AG08396 (cell line): Measurements from ENCODE around the gene CNNM3.
A peak's percentile ranks its signal among the peaks of the same experiment; 100 is the strongest.

Experiments
- DNase-seq: peaks from one replicate; pipeline ENCODE4 v3.0.0; 2012; ENCODE audit warnings: low spot score, mixed read lengths

The CNNM3 gene

GRCh38 chr2:96864343-96865091 lies 48.4 kb downstream of the CNNM3 start:
- DNase-seq, result no peak

DNA sequence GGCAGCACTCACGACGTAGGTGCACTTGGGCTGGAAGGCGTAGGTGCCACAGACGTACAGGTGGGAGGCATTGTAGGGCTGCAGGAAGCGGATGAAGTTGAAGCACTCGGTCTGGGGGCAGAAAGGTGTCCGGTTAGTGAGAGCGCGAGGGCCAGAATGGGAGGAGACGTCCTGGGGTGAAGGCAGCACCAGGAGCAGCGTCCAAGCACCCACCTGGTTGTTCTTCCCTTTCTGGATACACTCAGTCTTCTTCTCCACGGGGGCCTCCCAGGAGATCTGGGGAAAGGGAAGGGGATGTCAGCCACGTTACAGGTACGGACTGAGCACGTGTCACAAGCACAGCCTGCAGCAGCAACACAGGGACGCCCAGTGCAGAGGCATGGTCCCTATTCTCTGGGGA lies 49.6 kb downstream of the CNNM3 start:
- DNase-seq, result no peak

DNA sequence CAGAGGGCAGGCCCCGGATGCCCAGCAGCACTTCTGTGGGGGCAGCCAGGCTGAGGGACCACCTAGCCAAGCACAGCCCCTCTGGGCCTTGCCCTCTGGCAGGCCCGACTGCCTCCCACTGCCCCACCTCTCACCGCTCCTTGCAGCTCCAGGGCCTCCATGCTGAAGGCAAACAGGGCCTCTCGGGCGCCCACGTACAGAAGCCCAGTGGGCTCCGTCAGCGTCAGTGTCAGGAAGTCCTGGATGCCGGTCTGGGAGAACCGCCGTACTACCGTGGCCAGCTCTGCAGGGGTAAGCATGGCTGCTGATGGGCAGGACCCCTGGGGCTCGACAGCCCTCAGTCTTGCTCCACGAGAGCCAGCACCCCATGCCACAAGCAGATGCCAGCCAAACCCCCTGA lies 50.1 kb downstream of the CNNM3 start:
- DNase-seq, result no peak

DNA sequence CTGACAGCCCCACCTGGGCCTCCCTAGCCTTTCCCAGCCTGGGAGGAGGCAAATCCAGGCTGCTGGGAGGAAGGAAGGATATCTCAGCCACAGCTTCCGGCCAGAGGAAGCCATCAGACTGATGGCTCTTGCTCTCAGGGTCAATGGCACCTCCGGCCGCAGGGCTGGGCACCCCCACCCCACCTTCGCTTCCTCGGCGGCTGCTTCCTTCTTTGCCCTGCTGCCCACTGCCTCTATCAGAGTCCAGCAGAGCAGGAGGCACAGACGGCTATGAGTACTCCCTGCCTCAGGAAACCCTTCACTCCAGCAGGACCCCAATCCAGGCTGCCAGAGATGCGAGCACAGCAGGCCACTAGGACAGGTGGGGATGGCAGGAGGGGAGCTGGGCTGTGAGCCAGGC lies 50.5 kb downstream of the CNNM3 start:
- DNase-seq, result no peak

- DNase-seq, result no peak
Observed at GRCh38 chr2:96866986-96867755, 51.1 kb downstream of the CNNM3 start.

DNA sequence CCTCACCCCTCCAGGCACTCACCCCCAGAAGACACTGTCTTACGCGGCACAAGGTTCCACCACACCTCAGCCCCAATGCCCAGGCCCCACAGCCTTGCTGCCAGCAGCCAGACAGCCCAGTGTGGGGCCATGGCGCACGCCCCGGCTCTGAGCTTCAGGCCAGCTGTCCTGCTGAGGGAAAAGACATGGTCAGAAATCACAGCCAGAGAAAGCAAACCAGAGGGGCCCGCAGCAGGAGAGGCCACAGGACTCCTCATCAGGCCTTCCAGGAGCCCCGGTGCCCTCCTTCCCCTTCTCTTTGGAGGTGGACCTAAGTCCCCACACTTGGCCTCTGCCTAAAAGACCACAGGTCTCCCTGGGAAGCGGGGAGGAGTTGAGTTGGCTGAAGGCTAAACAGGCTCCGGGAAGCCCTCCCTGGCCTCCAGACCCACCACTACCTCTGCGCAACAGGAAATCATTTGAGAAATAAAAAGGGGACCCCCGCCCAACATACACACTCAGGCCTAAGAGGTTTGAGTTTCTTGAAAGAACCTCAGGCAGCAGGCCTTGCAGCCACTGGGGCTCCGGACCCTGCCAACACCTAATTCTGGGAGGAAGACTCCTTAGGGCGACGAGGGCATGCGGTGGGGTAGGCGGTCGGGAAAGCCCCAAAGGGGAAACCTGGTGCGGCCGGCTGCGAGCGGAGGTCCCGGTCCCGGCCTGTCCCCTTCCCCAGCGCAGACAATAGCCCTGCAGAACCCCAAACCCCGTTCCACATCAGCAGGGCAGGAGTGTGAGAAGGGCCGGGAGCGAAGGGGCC lies 51.9 kb downstream of the CNNM3 start:
- no peak for DNase-seq

GRCh38 chr2:96868555-96869280 lies 52.6 kb downstream of the CNNM3 start:
- DNase-seq, result peak; percentile 95

- peak; percentile 89 for DNase-seq
Observed at GRCh38 chr2:96869281-96869821, 53.3 kb downstream of the CNNM3 start.

- DNase-seq, result peak; percentile 70
Observed at GRCh38 chr2:96869822-96870625, 54.0 kb downstream of the CNNM3 start, which contains the start of gene SEMA4C. Gene SEMA4C (minus strand): TSS chr2:96870080. CDS start chr2:96867886, 2,194 bp downstream.

DNA sequence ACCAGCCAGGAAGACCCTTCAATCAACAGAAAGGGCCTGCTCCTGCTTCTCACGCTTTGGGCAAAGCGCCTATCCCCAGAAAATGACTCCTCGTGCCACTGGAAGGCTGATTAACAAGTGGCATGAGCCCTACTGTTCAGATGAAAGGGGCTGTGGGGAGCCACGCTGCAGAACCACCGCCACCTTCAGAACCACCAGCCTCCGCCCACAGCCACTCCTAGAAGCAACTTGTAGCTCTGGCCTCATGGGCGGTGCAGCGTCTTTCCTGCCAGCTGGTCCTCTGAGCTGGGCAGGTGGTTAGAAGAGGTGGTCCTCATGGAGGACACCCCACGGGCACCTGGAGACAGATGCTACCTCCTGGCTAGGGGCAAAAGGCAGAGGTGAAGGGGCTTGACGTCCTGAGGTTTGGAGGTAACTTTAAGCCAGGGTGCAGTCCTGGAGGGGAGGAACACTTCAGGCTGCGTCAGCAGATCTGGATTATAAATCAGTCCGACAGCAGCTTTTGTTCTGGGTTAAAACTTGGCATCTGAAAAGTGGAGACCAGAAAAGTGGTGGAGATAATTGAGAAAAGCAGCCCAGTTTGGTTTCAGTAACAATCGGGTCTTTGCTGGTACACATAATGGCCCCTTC lies 54.7 kb downstream of the CNNM3 start:
- DNase-seq, result no peak

DNA sequence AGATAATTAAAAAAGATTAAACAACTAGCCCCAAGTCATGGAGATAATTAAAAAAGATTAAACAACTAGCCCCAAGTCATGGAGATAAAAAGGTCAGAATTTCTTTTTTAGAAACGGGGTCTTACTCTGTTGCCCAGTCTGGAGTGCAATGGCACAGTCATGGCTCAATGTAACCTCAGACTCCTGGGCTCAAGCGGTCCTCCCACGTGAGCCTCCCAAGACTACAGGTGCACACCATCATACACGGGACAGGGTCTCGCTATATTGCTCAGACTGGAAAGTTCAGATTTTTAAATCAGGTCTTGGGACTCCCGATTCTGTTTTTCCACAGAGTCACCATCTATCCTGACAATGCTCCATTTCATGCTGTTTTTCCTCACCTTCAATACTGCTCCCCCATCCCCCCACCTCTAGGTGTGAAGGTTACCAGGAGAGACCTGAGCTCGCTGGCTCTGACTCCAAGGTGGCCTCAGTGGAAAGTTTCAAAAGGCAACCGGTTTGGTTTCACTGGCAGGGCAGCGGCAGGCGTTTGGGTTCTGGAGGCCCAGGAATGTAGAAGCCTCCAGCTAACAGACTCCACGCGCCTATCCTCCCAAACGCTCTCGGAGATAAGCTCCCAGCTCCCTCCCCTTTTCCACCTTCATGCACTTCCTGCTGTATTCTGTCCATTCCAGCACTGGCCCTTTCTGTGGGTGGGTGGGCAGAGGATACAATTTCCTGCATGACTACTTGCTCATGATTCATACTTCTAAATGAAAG lies 56.7 kb downstream of the CNNM3 start:
- no peak for DNase-seq

DNA sequence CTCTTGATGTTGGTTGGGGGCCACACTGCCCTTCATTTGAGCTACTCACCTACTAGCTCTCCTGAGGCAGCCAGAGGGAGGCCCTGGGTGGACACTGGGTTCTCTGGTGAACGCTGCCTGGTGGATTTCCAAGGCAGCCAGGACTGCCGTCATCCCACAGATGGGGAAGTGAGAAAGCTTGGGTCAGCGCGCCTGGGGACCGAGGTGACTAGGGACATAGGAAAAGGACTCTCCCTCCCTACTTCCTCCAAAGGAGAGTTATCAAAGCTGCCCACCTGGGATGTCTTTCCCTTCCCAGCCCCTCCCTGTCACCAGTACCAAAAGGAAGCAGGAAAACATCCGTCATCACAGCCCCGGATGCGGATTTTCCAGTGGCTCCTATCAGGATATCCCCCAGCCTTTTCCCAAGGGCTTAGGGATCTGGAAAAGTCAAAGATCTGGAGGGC lies 57.6 kb downstream of the CNNM3 start:
- DNase-seq, result no peak

DNA sequence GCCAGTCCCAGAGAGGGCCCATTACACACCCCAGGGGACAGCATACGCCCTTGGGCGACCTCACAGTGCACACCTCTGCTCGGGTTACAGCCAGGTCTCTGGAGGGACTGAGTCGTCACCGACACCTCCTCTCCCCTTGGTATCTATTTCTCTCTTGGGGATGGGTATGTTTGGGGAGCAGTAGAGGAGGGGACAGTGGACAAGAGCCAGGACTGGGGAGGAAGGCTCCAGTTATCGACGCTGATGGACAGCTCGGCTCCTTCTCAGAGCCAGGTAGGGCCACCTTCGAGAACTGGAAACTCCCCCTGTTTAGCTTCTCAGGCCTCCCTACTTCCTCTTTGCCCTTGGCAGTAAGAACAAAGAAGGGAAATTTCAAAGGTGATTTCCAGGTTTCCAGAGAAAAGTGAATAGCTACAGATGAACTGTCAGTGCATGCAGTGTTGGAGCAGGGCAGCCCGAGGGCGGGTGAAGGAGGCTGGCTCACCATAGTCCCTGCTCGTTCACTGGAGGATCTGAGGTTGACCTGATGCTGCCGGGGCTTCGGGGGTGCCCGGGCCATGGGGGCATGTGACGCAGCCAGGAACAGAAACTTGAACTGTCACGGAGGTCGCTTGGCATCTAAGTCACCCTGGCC lies 58.2 kb downstream of the CNNM3 start:
- no peak for DNase-seq

DNA sequence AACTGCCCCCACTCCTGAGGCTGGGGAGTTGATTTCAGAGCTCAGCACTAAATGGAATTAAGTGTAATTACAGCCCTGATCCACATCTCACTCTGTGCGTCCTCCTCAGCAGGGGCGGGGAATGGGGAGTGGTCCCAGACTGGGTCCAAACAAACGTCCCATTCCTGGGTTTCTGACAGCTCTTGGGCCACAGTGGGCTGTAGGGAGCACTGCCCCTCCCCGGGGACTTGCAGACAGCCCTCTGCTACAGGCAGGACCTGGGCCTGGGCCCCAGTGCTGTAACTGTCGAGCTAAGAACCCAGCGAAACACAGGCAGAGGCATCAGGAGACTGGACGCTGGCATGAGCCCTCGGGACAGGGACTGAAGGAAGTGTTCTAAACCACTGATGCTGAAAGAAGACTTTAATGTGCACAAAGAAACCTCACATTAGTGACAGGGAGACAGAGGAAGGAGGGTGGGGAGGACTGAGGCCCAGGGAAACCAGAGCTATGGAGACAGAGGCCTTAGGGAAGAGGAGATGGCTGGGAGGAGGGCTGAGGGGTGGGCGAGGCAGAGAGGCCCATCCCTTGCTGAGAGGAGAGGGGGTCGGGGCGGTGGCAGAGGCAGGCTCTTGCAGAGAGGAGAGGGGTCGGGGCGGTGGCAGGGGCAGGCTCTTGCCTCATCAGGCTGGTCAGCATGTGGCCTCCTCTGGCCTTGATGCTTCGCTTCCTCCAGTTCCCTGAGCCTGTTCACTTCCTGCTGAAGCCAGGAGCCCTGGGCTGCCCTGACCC lies 59.6 kb downstream of the CNNM3 start:
- no peak for DNase-seq

- peak; percentile 72 for DNase-seq
Observed at GRCh38 chr2:96876269-96877041, 60.4 kb downstream of the CNNM3 start.

DNA sequence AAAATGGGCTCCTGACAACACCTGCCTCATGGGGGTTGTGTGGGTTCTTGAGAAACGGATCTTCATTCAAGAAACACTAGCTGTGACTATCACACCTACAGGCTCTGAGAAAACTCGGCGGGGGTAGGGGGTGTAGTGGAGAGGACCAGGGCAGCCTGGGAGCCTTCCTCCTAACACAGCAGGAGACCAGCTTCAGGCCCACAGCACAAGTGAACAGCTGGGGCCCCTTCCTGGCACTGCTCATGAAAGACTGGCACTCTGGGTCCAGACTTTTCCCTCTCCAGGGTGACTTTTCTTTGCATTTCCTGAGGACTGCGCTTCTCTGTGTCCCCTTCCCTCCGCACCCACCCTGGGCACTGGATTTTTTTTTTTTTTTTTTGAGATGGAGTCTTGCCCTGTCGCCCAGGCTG lies 61.0 kb downstream of the CNNM3 start:
- DNase-seq, result no peak

GRCh38 chr2:96877631-96878092 lies 61.6 kb downstream of the CNNM3 start:
- no peak for DNase-seq
